Heart right ventricle (tissue), 16 donors: ENCODE data around the gene ZDHHC4. TPM values are rescaled to one million over a fixed set of nuclear protein-coding genes. Genes with fewer than 3 reads are reported as not detected.

Source experiments
- ATAC-seq, 8 donors: fragments of 200-7000 bp; cut with Tn5 transposase; one replicate each; pipeline ENCODE4 v1.9.1; 2020; ENCODE audit warnings: mild to moderate bottlenecking in 8 of 8, moderate library complexity in 8 of 8, moderate number of reproducible peaks in 1 of 8
- DNase-seq, 2 donors: peaks; one replicate each; pipeline ENCODE4 v3.0.0-alpha.2; 2020
- H3K27ac ChIP-seq, 10 donors: fragments of 200-600 bp; sonication (generic) in 2 of 10; one replicate each; pipeline versions ENCODE4 v1.5.0 to v1.8.0; 2020 to 2022; ENCODE audit warnings: mild to moderate bottlenecking in 3 of 10
- H3K27me3 ChIP-seq, 7 donors: fragments of 200-600 bp; one replicate each; pipeline ENCODE4 v1.8.0; 2021 to 2022; ENCODE audit warnings: mild to moderate bottlenecking in 2 of 7
- H3K36me3 ChIP-seq, 9 donors: fragments of 200-600 bp; sonication (generic) in 1 of 9; one replicate each; pipeline versions ENCODE4 v1.5.0 to v1.8.0; 2020 to 2022; ENCODE audit warnings: mild to moderate bottlenecking in 2 of 9
- H3K4me1 ChIP-seq, 9 donors: fragments of 200-600 bp; sonication (generic) in 1 of 9; one replicate each; pipeline versions ENCODE4 v1.5.0 to v1.8.0; 2020 to 2022; ENCODE audit warnings: mild to moderate bottlenecking in 4 of 9
- H3K4me3 ChIP-seq, 10 donors: fragments of 200-600 bp; sonication (generic) in 2 of 10; one replicate each; pipeline versions ENCODE4 v1.5.0 to v1.8.0; 2020 to 2022; ENCODE audit warnings: mild to moderate bottlenecking in 7 of 10, moderate library complexity in 2 of 10
- H3K9me3 ChIP-seq, 11 donors: fragments of 200-600 bp in 10 of 11; sonication (generic) in 2 of 11; one replicate each; pipeline versions ENCODE4 v1.5.0 to v1.8.0; 2013 to 2022; ENCODE audit warnings: mild to moderate bottlenecking in 2 of 11, control low read depth in 1 of 11, moderate library complexity in 1 of 11
- CTCF ChIP-seq, 9 donors: fragments of 200-600 bp; sonication (generic) in 2 of 9; IDR thresholded peaks; one replicate each; pipeline versions ENCODE4 v1.5.0 to v1.8.0; 2021 to 2022; ENCODE audit warnings: antibody characterized with exemption in 9 of 9, mild to moderate bottlenecking in 5 of 9, moderate library complexity in 1 of 9
- WGBS, 2 donors: extraction: QIAGEN DNeasy Blood & Tissue Kit; methylation state at CpG; one replicate each; pipeline ENCODE4 v1.1.7; 2013; ENCODE audit warnings: inconsistent platforms in 1 of 2; 5-methylcytosine and 5-hydroxymethylcytosine counted together
- intact Hi-C, 10 donors: fragments of 100-400 bp; cut with DNase I; formaldehyde crosslinking; loops; one replicate each; pipeline versions ENCODE4 v1.11.1 to v1.14.2; 2022
- polyA plus RNA-seq, 2 donors: library from polyadenylated mRNA; stranded (reverse); fragments of 200-250 nt; gene quantifications; one replicate each; pipeline ENCODE4 v1.2.3, GENCODE V29; 2013
- total RNA-seq, 10 donors: library from RNA; stranded (reverse); fragmentation: NEBNext Ultra II Directional in 3 of 10; extraction: Animal tissue kit (Norgen Biotek cat#: 25700) in 3 of 10; gene quantifications; one replicate each; pipeline versions ENCODE4 v1.2.1 to v1.2.4, GENCODE V29; 2021 to 2023
- donor health status: Arrhythmogenic right ventricular cardiomyopathy.
- donor health status: ischemic (EF 13 %, LVEDD 7.1; RV severe dilation, severe dysfunction).
- donor health status: healthy with polysubstance abuse.
- donor health status: DM: no; HTN: yes; CAD: no.
- donor health status: DM: no; HTN: no; CAD: no.
- donor health status: ischemic (EF 25% LVEDD 6.9; RV normal size, moderate dysfunction).
- donor health status: ischemic (EF 25% LVEDD 5.7; RV mildly dilated, moderate dysfunction).
- donor health status: healthy.
- donor health status: DM: yes; HTN: yes; CAD: no.
- donor health status: Ischemic cardiomyopathy.
- donor health status: ischemic (EF 35%, LVEDD 5.7; RV mildly dilated, moderate dysfunction).
- donor health status: nonischemic (EF 11% LVEDD 7.7; RV severe dilation, severe dysfunction).
- donor health status: DM: yes; HTN: yes; CAD: no.
- donor health status: PGD.
- donor health status: ischemic (EF 29% LVEDD 5.4; RV normal size, mild dysfunction).
- donor health status: nonischemic (EF 23%, LVEDD 6.1; RV moderate dilation, normal function).

Gene ZDHHC4
- total and polyA plus RNA-seq, 12 donors = 25.5 to 54.2 (median 43.3) TPM

GRCh38 chr7:6556196-6556595, 21.1 kb upstream of the ZDHHC4 start:
- ATAC-seq (no peak), DNase-seq (no peak)
- intact Hi-C loops = no loop called here
- Histone ChIP-seq H3K9me3 (no peaks in the 10 kb centered on the region), H3K4me3 (no peak overlapping the region), H3K27ac (no peak overlapping the region), H3K4me1 (no peaks in the 10 kb centered on the region), H3K27me3 (peaks cover 0 to 12% (median 0%) of the 10 kb centered on the region in 7 donors), H3K36me3 (no peaks in the 10 kb centered on the region)
- 57 to 63% methylated on average over 6 of the region's 6 CpGs for WGBS, 2 donors
- TF ChIP-seq CTCF (IDR thresholded peaks at IDR 0.05) = no peak

- H3K4me3 ChIP-seq = no peak overlapping the region
- TF ChIP-seq CTCF (IDR thresholded peaks at IDR 0.05) = peak in 6 of 9 donors; percentile 11 to 34 (median 28)
- peaks cover 0 to 12% (median 0%) of the 10 kb centered on the region in 7 donors for H3K27me3 ChIP-seq
- H3K36me3 ChIP-seq = no peaks in the 10 kb centered on the region
- no peaks in the 10 kb centered on the region for H3K9me3 ChIP-seq
- no peak for DNase-seq
- intact Hi-C loops = no loop called here
- WGBS, 2 donors = 45 to 54% methylated on average over 6 of the region's 6 CpGs
- H3K4me1 ChIP-seq = no peaks in the 10 kb centered on the region
- ATAC-seq = peak in 1 of 8 donors; percentile 48
- H3K27ac ChIP-seq = no peak overlapping the region
These were observed 18.4 kb upstream of the ZDHHC4 start for GRCh38 chr7:6558837-6559236.

GRCh38 chr7:6559896-6560295, 17.4 kb upstream of the ZDHHC4 start:
- intact Hi-C loops = loop anchor here in 1 of 10 donors (10.0 kb wide), 1 partner anchor 45 kb away; no protein-coding TSS in a partner anchor
- no peak overlapping the region for H3K4me3 ChIP-seq
- peaks cover 0 to 12% (median 0%) of the 10 kb centered on the region in 7 donors for H3K27me3 ChIP-seq
- no peaks in the 10 kb centered on the region for H3K9me3 ChIP-seq
- H3K4me1 ChIP-seq = no peaks in the 10 kb centered on the region
- WGBS, 2 donors = 29 to 41% methylated on average over 3 of the region's 3 CpGs
- no peak overlapping the region for H3K27ac ChIP-seq
- no peak for TF ChIP-seq CTCF (IDR thresholded peaks at IDR 0.05)
- H3K36me3 ChIP-seq = no peaks in the 10 kb centered on the region
- no peak for ATAC-seq
- DNase-seq = no peak

- H3K4me3 ChIP-seq = no peak overlapping the region
- no peaks in the 10 kb centered on the region for H3K9me3 ChIP-seq
- TF ChIP-seq CTCF (IDR thresholded peaks at IDR 0.05) = no peak
- DNase-seq (no peak), ATAC-seq (no peak)
- intact Hi-C loops = loop anchor here in 1 of 10 donors (10.0 kb wide), 1 partner anchor 47 kb away; no protein-coding TSS in a partner anchor
- H3K27me3 ChIP-seq = peaks cover 0 to 15% (median 0%) of the 10 kb centered on the region in 7 donors
- 88 to 91% methylated on average over 1 of the region's 1 CpG for WGBS, 2 donors
- no peak overlapping the region for H3K27ac ChIP-seq
- H3K36me3 ChIP-seq = no peaks in the 10 kb centered on the region
- H3K4me1 ChIP-seq = no peaks in the 10 kb centered on the region
These were observed 15.1 kb upstream of the ZDHHC4 start for GRCh38 chr7:6562106-6562505.
